IPS-20b (cell line): ENCODE results near the gene VPS26B.

Source experiments
- H3K27ac ChIP-seq: one replicate; pipeline ENCODE4 v1.5.1; 2013; ENCODE audit warnings: low read length
- H3K27me3 ChIP-seq: 2 replicates; pipeline ENCODE4 v1.6.1; 2013; ENCODE audit warnings: mild to moderate bottlenecking, low read length, inconsistent platforms; ENCODE audit not compliant: insufficient read depth
- H3K36me3 ChIP-seq: 2 replicates; pipeline ENCODE4 v1.6.1; 2013; ENCODE audit warnings: low read depth, mild to moderate bottlenecking, inconsistent platforms, low read length, moderate library complexity; ENCODE audit not compliant: insufficient read depth
- H3K4me1 ChIP-seq: 2 replicates; pipeline ENCODE4 v1.6.1; 2013; ENCODE audit warnings: mild to moderate bottlenecking, control low read depth, inconsistent platforms, low read length, moderate library complexity; ENCODE audit not compliant: insufficient read depth
- H3K4me3 ChIP-seq: 2 replicates; pipeline ENCODE4 v1.5.1; 2013; ENCODE audit warnings: mild to moderate bottlenecking, low read length, inconsistent platforms
- H3K9ac ChIP-seq: 2 replicates; pipeline ENCODE4 v1.6.1; 2013; ENCODE audit warnings: low read depth, mild to moderate bottlenecking, inconsistent platforms, low read length, moderate library complexity
- H3K9me3 ChIP-seq: 2 replicates; pipeline ENCODE4 v1.6.1; 2013; ENCODE audit warnings: mild to moderate bottlenecking, low read depth, low read length, inconsistent platforms; ENCODE audit not compliant: insufficient read depth

VPS26B gene

GRCh38 chr11:134289167-134289566, 64.7 kb downstream of the VPS26B start:
- Histone ChIP-seq H3K4me3 (no peak overlapping the region), H3K27me3 (no peaks in the 10 kb centered on the region), H3K27ac (no peak overlapping the region), H3K9me3 (no peaks in the 10 kb centered on the region), H3K4me1 (no peaks in the 10 kb centered on the region), H3K9ac (no peak overlapping the region), H3K36me3 (peaks cover 42% of the 10 kb centered on the region; the same call in 1 of the 2 replicates)

DNA sequence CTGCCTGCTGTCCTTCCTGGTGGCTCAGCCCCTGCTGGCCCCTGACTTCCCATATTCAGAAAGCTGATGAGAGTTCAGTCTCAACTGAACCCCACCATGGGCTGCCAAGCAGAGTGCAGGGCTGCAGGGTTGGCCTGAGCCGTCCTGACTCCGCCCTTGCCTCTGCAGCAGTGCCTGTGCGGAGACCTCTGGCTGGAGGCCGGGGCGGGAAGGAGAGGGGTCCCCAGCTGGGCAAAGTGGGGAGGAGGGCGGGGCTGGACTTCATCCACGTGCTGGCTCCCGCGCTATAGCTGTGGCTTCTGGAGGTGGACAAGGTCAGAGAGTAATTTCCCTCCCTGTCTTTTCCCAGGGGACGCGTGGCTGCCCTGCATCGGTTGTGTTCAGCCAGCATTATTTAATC, 65.3 kb downstream of the VPS26B start:
- Histone ChIP-seq H3K9me3 (no peaks in the 10 kb centered on the region), H3K4me3 (no peak overlapping the region), H3K36me3 (peaks cover 43% of the 10 kb centered on the region; the same call in 1 of the 2 replicates), H3K27me3 (no peaks in the 10 kb centered on the region), H3K27ac (no peak overlapping the region), H3K4me1 (no peaks in the 10 kb centered on the region), H3K9ac (no peak overlapping the region)

GRCh38 chr11:134290646-134291045, 66.2 kb downstream of the VPS26B start:
- H3K9ac ChIP-seq = no peak overlapping the region
- no peaks in the 10 kb centered on the region for H3K27me3 ChIP-seq
- no peaks in the 10 kb centered on the region for H3K9me3 ChIP-seq
- H3K27ac ChIP-seq = no peak overlapping the region
- peaks cover 38% of the 10 kb centered on the region; the same call in 1 of the 2 replicates for H3K36me3 ChIP-seq
- H3K4me3 ChIP-seq = no peak overlapping the region
- H3K4me1 ChIP-seq = no peaks in the 10 kb centered on the region

GRCh38 chr11:134291196-134291595, 66.7 kb downstream of the VPS26B start:
- Histone ChIP-seq H3K27ac (no peak overlapping the region), H3K27me3 (no peaks in the 10 kb centered on the region)

GRCh38 chr11:134292661-134293060, 68.2 kb downstream of the VPS26B start:
- no peak overlapping the region for H3K9ac ChIP-seq
- no peaks in the 10 kb centered on the region for H3K27me3 ChIP-seq
- no peaks in the 10 kb centered on the region for H3K9me3 ChIP-seq
- peaks cover 40% of the 10 kb centered on the region; the same call in 1 of the 2 replicates for H3K36me3 ChIP-seq
- no peak overlapping the region for H3K27ac ChIP-seq
- no peak overlapping the region for H3K4me3 ChIP-seq
- no peaks in the 10 kb centered on the region for H3K4me1 ChIP-seq

More at GRCh38 chr11:134291196-134291595, 66.7 kb downstream of the VPS26B start:
- no peaks in the 10 kb centered on the region for H3K4me1 ChIP-seq
- H3K9ac ChIP-seq = no peak overlapping the region
- H3K9me3 ChIP-seq = no peaks in the 10 kb centered on the region
- peaks cover 40% of the 10 kb centered on the region; the same call in 1 of the 2 replicates for H3K36me3 ChIP-seq
- no peak overlapping the region for H3K4me3 ChIP-seq

DNA sequence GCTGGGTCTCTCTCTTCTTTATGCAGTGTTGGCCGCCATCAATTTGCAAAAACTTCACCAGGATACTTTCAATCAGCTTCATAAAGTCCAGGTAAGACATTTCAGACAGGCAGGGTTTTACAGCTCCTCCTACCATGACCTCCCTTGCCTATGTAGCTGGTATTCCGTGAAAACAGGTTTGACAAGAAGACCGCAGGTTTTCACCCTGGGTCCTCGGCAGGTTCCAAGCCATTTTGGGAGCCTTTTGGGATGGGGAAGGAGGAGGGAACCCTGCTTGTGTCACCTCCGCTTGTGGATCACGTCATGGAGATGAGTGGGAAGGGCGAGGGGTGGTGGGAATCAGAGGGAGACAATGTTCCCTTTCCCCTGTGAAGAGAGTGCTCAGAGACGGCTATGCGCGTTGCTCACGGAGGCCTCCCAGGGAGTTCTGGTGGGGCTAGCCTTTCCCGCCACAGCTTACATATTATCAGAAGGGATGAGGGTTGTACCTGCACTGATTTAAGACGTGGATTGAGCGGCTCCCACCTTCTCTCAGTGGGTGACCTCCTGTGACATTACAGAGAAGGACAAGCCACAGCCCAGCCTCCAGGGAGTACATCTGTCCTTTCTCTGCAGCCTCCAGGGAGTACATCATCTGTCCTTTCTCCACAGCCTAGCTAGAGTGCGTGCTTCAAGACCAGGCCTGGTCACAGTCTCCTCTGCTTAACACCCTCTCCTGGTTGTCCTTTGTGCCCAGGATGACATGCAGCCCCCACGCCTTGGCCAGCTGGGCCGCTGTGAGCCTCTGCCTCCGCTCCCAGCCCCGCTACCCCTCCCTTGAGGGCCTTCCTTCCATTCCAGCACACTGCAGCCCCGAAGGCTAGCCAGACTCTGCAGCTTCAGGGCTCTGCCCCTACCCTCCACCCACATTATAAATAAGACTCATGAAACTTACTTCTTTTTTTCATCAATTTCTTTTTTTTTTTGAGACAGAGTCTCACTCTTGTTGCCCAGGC, 68.9 kb downstream of the VPS26B start:
- H3K27ac ChIP-seq = no peak overlapping the region
- no peaks in the 10 kb centered on the region for H3K4me1 ChIP-seq
- H3K9ac ChIP-seq = no peak overlapping the region
- no peak overlapping the region for H3K4me3 ChIP-seq
- no peaks in the 10 kb centered on the region for H3K9me3 ChIP-seq
- H3K27me3 ChIP-seq = no peaks in the 10 kb centered on the region
- H3K36me3 ChIP-seq = peaks cover 42% of the 10 kb centered on the region; the same call in 1 of the 2 replicates

- no peak overlapping the region for H3K27ac ChIP-seq
- H3K9ac ChIP-seq = no peak overlapping the region
- H3K4me1 ChIP-seq = no peaks in the 10 kb centered on the region
- peaks cover 44% of the 10 kb centered on the region; the same call in 1 of the 2 replicates for H3K36me3 ChIP-seq
- no peaks in the 10 kb centered on the region for H3K27me3 ChIP-seq
- no peak overlapping the region for H3K4me3 ChIP-seq
- no peaks in the 10 kb centered on the region for H3K9me3 ChIP-seq
These were observed 70.2 kb downstream of the VPS26B start for GRCh38 chr11:134294664-134295063.
